DOHH2 (cell line): ENCODE measurements around the gene RHBG.
"Not testable (repeated sequence)": the region's sequence is repeated elsewhere in the genome, so short reads cannot be mapped to it uniquely, and the experiment has no call there.

Source experiments
- H3F3A ChIP-seq: fragments of 200-600 bp; sonication (generic), shearing (Covaris generic); 2 replicates; pipeline ENCODE4 v1.6.0; 2016; ENCODE audit warnings: antibody characterized with exemption, mild to moderate bottlenecking; ENCODE audit not compliant: control insufficient read depth, insufficient read depth
- H3K27ac ChIP-seq: fragments of 200-600 bp; sonication (generic); 2 replicates; pipeline ENCODE4 v1.5.1; 2014; ENCODE audit warnings: low read depth, mild to moderate bottlenecking, low read length, moderate library complexity
- H3K27me3 ChIP-seq: fragments of 200-600 bp; sonication (generic); 2 replicates; pipeline ENCODE4 v1.6.1; 2014; ENCODE audit warnings: mild to moderate bottlenecking, low read length, mixed read lengths; ENCODE audit not compliant: control insufficient read depth
- H3K36me3 ChIP-seq: fragments of 200-600 bp; sonication (generic); 2 replicates; pipeline ENCODE4 v1.6.1; 2014; ENCODE audit warnings: mild to moderate bottlenecking, low read length, moderate library complexity, mixed read lengths; ENCODE audit not compliant: control insufficient read depth
- H3K4me1 ChIP-seq: fragments of 200-600 bp; sonication (generic); 2 replicates; pipeline ENCODE4 v1.6.1; 2014; ENCODE audit warnings: mild to moderate bottlenecking, low read length, mixed read lengths; ENCODE audit not compliant: control insufficient read depth
- H3K4me2 ChIP-seq: fragments of 200-600 bp; sonication (generic); 2 replicates; pipeline ENCODE4 v1.6.0; 2014; ENCODE audit warnings: mild to moderate bottlenecking, low read length, moderate library complexity
- H3K4me3 ChIP-seq: fragments of 200-600 bp; sonication (generic); 2 replicates; pipeline ENCODE4 v1.5.1; 2014; ENCODE audit warnings: mild to moderate bottlenecking, low read length, mixed read lengths
- H3K79me2 ChIP-seq: fragments of 200-600 bp; sonication (generic); 2 replicates; pipeline ENCODE4 v1.6.1; 2014; ENCODE audit warnings: mild to moderate bottlenecking, low read length, mixed read lengths; ENCODE audit not compliant: control insufficient read depth
- H3K9me2 ChIP-seq: fragments of 200-600 bp; sonication (generic); replicated peaks from 2 replicates; pipeline ENCODE4 v1.6.1; 2014; ENCODE audit warnings: mild to moderate bottlenecking, low read length, mixed read lengths; ENCODE audit not compliant: control insufficient read depth
- H3K9me3 ChIP-seq: fragments of 200-600 bp; sonication (generic); 2 replicates; pipeline ENCODE4 v1.6.1; 2014; ENCODE audit warnings: antibody characterized with exemption, low read length, mixed read lengths; ENCODE audit not compliant: control insufficient read depth, insufficient read depth
- H4K20me1 ChIP-seq: fragments of 200-600 bp; sonication (generic); 2 replicates; pipeline ENCODE4 v1.6.0; 2014; ENCODE audit warnings: low read depth, mild to moderate bottlenecking, antibody characterized with exemption, low read length, moderate library complexity; ENCODE audit not compliant: control insufficient read depth, insufficient read depth
- EZH2phosphoT487 ChIP-seq: fragments of 200-600 bp; sonication (generic); IDR thresholded peaks from 2 replicates; pipeline ENCODE4 v1.6.1; 2017; ENCODE audit warnings: borderline replicate concordance, mild to moderate bottlenecking, antibody characterized with exemption, low read length, moderate library complexity, mixed read lengths
- TF ChIP-seq, protein P1 (sequence below): fragments of 200-600 bp; sonication (generic); IDR thresholded peaks from one replicate; pipeline ENCODE4 v1.5.1; 2014; ENCODE audit warnings: antibody characterized with exemption, mild to moderate bottlenecking, low read depth, low read length; ENCODE audit not compliant: poor library complexity, severe bottlenecking

The RHBG gene

GRCh38 chr1:156346636-156347035 is 22.4 kb upstream of the RHBG start:
- Histone ChIP-seq H4K20me1 (no peaks in the 10 kb centered on the region), H3K9me3 (no peaks in the 10 kb centered on the region), H3K36me3 (no peaks in the 10 kb centered on the region), H3K4me1 (no peaks in the 10 kb centered on the region), H3K9me2 (no peaks in the 10 kb centered on the region), H3K27me3 (peaks cover 22% of the 10 kb centered on the region), H3K4me2 (no peak overlapping the region), H3K27ac (no peak overlapping the region), H3K79me2 (no peaks in the 10 kb centered on the region), H3K4me3 (no peak overlapping the region), H3F3A (no peaks in the 10 kb centered on the region)
- TF ChIP-seq EZH2phosphoT487: no peak
- TF ChIP-seq, protein P1, sequence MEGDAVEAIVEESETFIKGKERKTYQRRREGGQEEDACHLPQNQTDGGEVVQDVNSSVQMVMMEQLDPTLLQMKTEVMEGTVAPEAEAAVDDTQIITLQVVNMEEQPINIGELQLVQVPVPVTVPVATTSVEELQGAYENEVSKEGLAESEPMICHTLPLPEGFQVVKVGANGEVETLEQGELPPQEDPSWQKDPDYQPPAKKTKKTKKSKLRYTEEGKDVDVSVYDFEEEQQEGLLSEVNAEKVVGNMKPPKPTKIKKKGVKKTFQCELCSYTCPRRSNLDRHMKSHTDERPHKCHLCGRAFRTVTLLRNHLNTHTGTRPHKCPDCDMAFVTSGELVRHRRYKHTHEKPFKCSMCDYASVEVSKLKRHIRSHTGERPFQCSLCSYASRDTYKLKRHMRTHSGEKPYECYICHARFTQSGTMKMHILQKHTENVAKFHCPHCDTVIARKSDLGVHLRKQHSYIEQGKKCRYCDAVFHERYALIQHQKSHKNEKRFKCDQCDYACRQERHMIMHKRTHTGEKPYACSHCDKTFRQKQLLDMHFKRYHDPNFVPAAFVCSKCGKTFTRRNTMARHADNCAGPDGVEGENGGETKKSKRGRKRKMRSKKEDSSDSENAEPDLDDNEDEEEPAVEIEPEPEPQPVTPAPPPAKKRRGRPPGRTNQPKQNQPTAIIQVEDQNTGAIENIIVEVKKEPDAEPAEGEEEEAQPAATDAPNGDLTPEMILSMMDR: no peak

- no peaks in the 10 kb centered on the region for H3F3A ChIP-seq
- H3K9me3 ChIP-seq: no peaks in the 10 kb centered on the region
- peaks cover 22% of the 10 kb centered on the region for H3K27me3 ChIP-seq
- no peak overlapping the region for H3K4me3 ChIP-seq
- no peak overlapping the region for H3K27ac ChIP-seq
- no peaks in the 10 kb centered on the region for H3K79me2 ChIP-seq
- no peaks in the 10 kb centered on the region for H3K36me3 ChIP-seq
- H4K20me1 ChIP-seq: no peaks in the 10 kb centered on the region
- TF ChIP-seq, protein P1: no peak
- no peak for TF ChIP-seq EZH2phosphoT487
- no peaks in the 10 kb centered on the region for H3K9me2 ChIP-seq
- no peaks in the 10 kb centered on the region for H3K4me1 ChIP-seq
- H3K4me2 ChIP-seq: no peak overlapping the region
Measured at GRCh38 chr1:156347331-156347730, 21.7 kb upstream of the RHBG start.

DNA sequence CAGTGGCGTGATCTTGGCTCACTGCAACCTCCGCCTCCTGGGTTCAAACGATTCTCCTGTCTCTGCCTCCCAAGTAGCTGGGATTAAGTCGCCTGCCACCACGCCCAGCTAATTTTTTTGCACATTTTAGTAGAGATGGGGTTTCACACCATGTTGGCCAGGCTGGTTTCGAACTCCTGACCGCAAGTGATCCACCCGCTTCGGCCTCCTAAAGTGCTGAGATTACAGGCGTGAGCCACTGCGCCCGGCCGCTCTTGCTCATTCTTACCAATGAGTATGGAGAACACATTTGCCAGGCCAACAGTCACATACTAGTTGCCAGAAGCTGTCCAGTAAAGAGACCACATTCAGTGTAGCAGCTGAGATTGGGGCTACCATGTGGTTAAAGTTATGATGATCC is 16.5 kb upstream of the RHBG start:
- not testable (repeated sequence) for H3K27ac ChIP-seq, H3K36me3 ChIP-seq, H4K20me1 ChIP-seq, H3K9me2 ChIP-seq, H3K4me3 ChIP-seq, H3K4me1 ChIP-seq, H3F3A ChIP-seq, H3K4me2 ChIP-seq, H3K9me3 ChIP-seq, H3K79me2 ChIP-seq
- H3K27me3 ChIP-seq: peaks cover 30% of the 10 kb centered on the region

- Histone ChIP-seq H3F3A (no peaks in the 10 kb centered on the region), H3K9me3 (no peaks in the 10 kb centered on the region), H3K4me2 (peak overlapping the region; percentile 54), H3K36me3 (no peaks in the 10 kb centered on the region), H3K79me2 (no peaks in the 10 kb centered on the region), H3K27ac (no peak overlapping the region), H3K4me3 (no peak overlapping the region), H3K9me2 (no peaks in the 10 kb centered on the region), H3K4me1 (peaks cover 10% of the 10 kb centered on the region), H4K20me1 (no peaks in the 10 kb centered on the region), H3K27me3 (peaks cover 35% of the 10 kb centered on the region)
- TF ChIP-seq, protein P1: no peak
- TF ChIP-seq EZH2phosphoT487: no peak
Measured at GRCh38 chr1:156356262-156356874, 12.6 kb upstream of the RHBG start.
